Heart left ventricle (tissue), 16 donors: ENCODE data around the gene DHRS1. TPM values are rescaled to one million over a fixed set of nuclear protein-coding genes. Genes with fewer than 3 reads are reported as not detected.

ENCODE experiments used
- ATAC-seq, 4 donors: fragments of 200-7000 bp; cut with Tn5 transposase; one replicate each; pipeline ENCODE4 v1.9.1; 2020 to 2022; ENCODE audit warnings: moderate library complexity in 4 of 4, mild to moderate bottlenecking in 3 of 4, moderate number of reproducible peaks in 1 of 4
- DNase-seq, 5 donors: peaks; one replicate each; pipeline ENCODE4 v3.0.0-alpha.2; 2020
- H3K27ac ChIP-seq, 12 donors: fragments of 200-600 bp; sonication (generic) in 4 of 12; one replicate each; pipeline versions ENCODE4 v1.5.0 to v1.8.0; 2016 to 2022; ENCODE audit warnings: mild to moderate bottlenecking in 2 of 12
- H3K27me3 ChIP-seq, 9 donors: fragments of 200-600 bp; sonication (generic) in 2 of 9; one replicate each; pipeline versions ENCODE4 v1.5.1 to v1.8.0; 2016 to 2022; ENCODE audit warnings: mild to moderate bottlenecking in 3 of 9
- H3K36me3 ChIP-seq, 9 donors: fragments of 200-600 bp; sonication (generic) in 2 of 9; one replicate each; pipeline versions ENCODE4 v1.5.0 to v1.8.0; 2018 to 2022; ENCODE audit warnings: mild to moderate bottlenecking in 2 of 9
- H3K4me1 ChIP-seq, 12 donors: fragments of 200-600 bp; sonication (generic) in 4 of 12; one replicate each; pipeline versions ENCODE4 v1.5.0 to v1.8.0; 2016 to 2022; ENCODE audit warnings: mild to moderate bottlenecking in 3 of 12
- H3K4me3 ChIP-seq, 12 donors: fragments of 200-600 bp; sonication (generic) in 4 of 12; one replicate each; pipeline versions ENCODE4 v1.5.0 to v1.8.0; 2017 to 2022; ENCODE audit warnings: mild to moderate bottlenecking in 9 of 12, moderate library complexity in 4 of 12
- H3K9me3 ChIP-seq, 12 donors: fragments of 200-600 bp; sonication (generic) in 4 of 12; one replicate each; pipeline versions ENCODE4 v1.5.0 to v1.8.0; 2016 to 2022; ENCODE audit warnings: mild to moderate bottlenecking in 1 of 12
- CTCF ChIP-seq, 12 donors: fragments of 200-600 bp; sonication (generic) in 4 of 12; IDR thresholded peaks; one replicate each; pipeline versions ENCODE4 v1.5.0 to v1.8.0; 2018 to 2022; ENCODE audit warnings: antibody characterized with exemption in 12 of 12, mild to moderate bottlenecking in 5 of 12
- POLR2A ChIP-seq, 2 donors: fragments of 450-650 bp; IDR thresholded peaks; one replicate each; pipeline ENCODE4 v1.6.1; 2017; ENCODE audit warnings: antibody characterized with exemption in 2 of 2, mild to moderate bottlenecking in 2 of 2, moderate library complexity in 2 of 2
- WGBS, 4 donors: extraction: QIAGEN DNeasy Blood & Tissue Kit in 2 of 4; methylation state at CpG; one replicate each; pipeline versions ENCODE4 v1.1.5 to v1.1.7; 2013 to 2018; 5-methylcytosine and 5-hydroxymethylcytosine counted together
- intact Hi-C, 10 donors: fragments of 100-400 bp; cut with DNase I; formaldehyde crosslinking; loops; one replicate each; pipeline versions ENCODE4 v1.11.1 to v1.14.2; 2022
- polyA plus RNA-seq, 2 donors: library from polyadenylated mRNA; stranded (reverse); fragments of 200-250 nt; gene quantifications; one replicate each; pipeline ENCODE4 v1.2.3, GENCODE V29; 2013
- total RNA-seq, 9 donors: library from RNA; depleted of rRNA in 2 of 9; stranded (reverse); fragments of >200 nt in 2 of 9; fragmentation: NEBNext Ultra II Directional in 3 of 9; extraction: Animal tissue kit (Norgen Biotek cat#: 25700) in 3 of 9; gene quantifications; one replicate each; pipeline versions ENCODE4 v1.1.0 to v1.2.4, GENCODE V29; 2016 to 2023
- donor health status: ischemic (EF 13 %, LVEDD 7.1; RV severe dilation, severe dysfunction).
- donor health status: healthy with polysubstance abuse.
- donor health status: DM: no; HTN: yes; CAD: no.
- donor health status: DM: no; HTN: no; CAD: no.
- donor health status: ischemic (EF 25% LVEDD 6.9; RV normal size, moderate dysfunction).
- donor health status: ischemic (EF 25% LVEDD 5.7; RV mildly dilated, moderate dysfunction).
- donor health status: healthy.
- donor health status: DM: yes; HTN: yes; CAD: no.
- donor health status: ischemic (EF 35%, LVEDD 5.7; RV mildly dilated, moderate dysfunction).
- donor health status: nonischemic (EF 11% LVEDD 7.7; RV severe dilation, severe dysfunction).
- donor health status: DM: yes; HTN: yes; CAD: no.
- donor health status: PGD.
- donor health status: ischemic (EF 29% LVEDD 5.4; RV normal size, mild dysfunction).
- donor health status: nonischemic (EF 23%, LVEDD 6.1; RV moderate dilation, normal function).

DHRS1 gene
- total and polyA plus RNA-seq, 11 donors = 5.5 to 18.1 (median 10.7) TPM

- Histone ChIP-seq H3K27ac (no peak overlapping the region), H3K36me3 (peaks cover 0 to 75% (median 58%) of the 10 kb centered on the region in 9 donors), H3K27me3 (no peaks in the 10 kb centered on the region), H3K4me3 (no peak overlapping the region), H3K4me1 (peaks cover 0 to 2% (median under 1%) of the 10 kb centered on the region in 12 donors), H3K9me3 (no peaks in the 10 kb centered on the region)
- intact Hi-C loops = loop anchor here in 1 of 10 donors (2.0 kb wide), 1 partner anchor 41 kb away; no protein-coding TSS in a partner anchor
- WGBS, 4 donors = 90 to 92% (median 91%) methylated on average over 3 of the region's 3 CpGs
- no peak for DNase-seq
- no peak for ATAC-seq
- TF ChIP-seq POLR2A (IDR thresholded peaks at IDR 0.05) = no peak
- TF ChIP-seq CTCF (IDR thresholded peaks at IDR 0.05) = no peak
Observed at GRCh38 chr14:24291446-24292117, 8.0 kb downstream of the DHRS1 start.

GRCh38 chr14:24290746-24291145 is 8.8 kb downstream of the DHRS1 start:
- intact Hi-C loops = loop anchor here in 1 of 10 donors (2.0 kb wide), 1 partner anchor 40 kb away; no protein-coding TSS in a partner anchor
- no peak for ATAC-seq
- Histone ChIP-seq H3K27ac (no peak overlapping the region), H3K9me3 (no peaks in the 10 kb centered on the region), H3K4me3 (no peak overlapping the region), H3K4me1 (no peaks in the 10 kb centered on the region), H3K27me3 (no peaks in the 10 kb centered on the region), H3K36me3 (peaks cover 0 to 67% (median 53%) of the 10 kb centered on the region in 9 donors)
- DNase-seq = no peak
- whole genome bisulfite sequencing, 4 donors = 80 to 93% (median 86%) methylated on average over 9 of the region's 9 CpGs
- no peak for TF ChIP-seq POLR2A (IDR thresholded peaks at IDR 0.05)
- no peak for TF ChIP-seq CTCF (IDR thresholded peaks at IDR 0.05)

- no peaks in the 10 kb centered on the region for H3K27me3 ChIP-seq
- no peaks in the 10 kb centered on the region for H3K9me3 ChIP-seq
- no peak for TF ChIP-seq POLR2A (IDR thresholded peaks at IDR 0.05)
- TF ChIP-seq CTCF (IDR thresholded peaks at IDR 0.05) = no peak
- DNase-seq (no peak), ATAC-seq (no peak)
- WGBS, 4 donors = 75 to 93% (median 83%) methylated on average over 6 of the region's 6 CpGs
- H3K4me1 ChIP-seq = no peaks in the 10 kb centered on the region
- no peak overlapping the region for H3K27ac ChIP-seq
- intact Hi-C loops = loop anchor here in 1 of 10 donors (2.0 kb wide), 1 partner anchor 39 kb away; no protein-coding TSS in a partner anchor
- peaks cover 0 to 57% (median 45%) of the 10 kb centered on the region in 9 donors for H3K36me3 ChIP-seq
- H3K4me3 ChIP-seq = no peak overlapping the region
Observed at GRCh38 chr14:24289649-24290280, 9.8 kb downstream of the DHRS1 start.

GRCh38 chr14:24286996-24287395 is 12.6 kb downstream of the DHRS1 start:
- WGBS, 4 donors = 91 to 96% (median 95%) methylated on average over 4 to 5 of the region's 5 CpGs
- intact Hi-C loops = no loop called here
- TF ChIP-seq CTCF (IDR thresholded peaks at IDR 0.05) (no peak), POLR2A (IDR thresholded peaks at IDR 0.05) (no peak)
- H3K4me1 ChIP-seq = peaks cover 0 to 9% (median 0%) of the 10 kb centered on the region in 12 donors
- H3K27me3 ChIP-seq = no peaks in the 10 kb centered on the region
- no peak overlapping the region for H3K27ac ChIP-seq
- ATAC-seq (no peak), DNase-seq (no peak)
- no peak overlapping the region for H3K4me3 ChIP-seq
- H3K36me3 ChIP-seq = peaks cover 0 to 29% (median 26%) of the 10 kb centered on the region in 9 donors
- H3K9me3 ChIP-seq = no peaks in the 10 kb centered on the region
